GM21529 (cell line): ENCODE measurements around the gene TOX2.

Experiments used
- ATAC-seq: cut with Tn5 transposase; IDR thresholded peaks from one replicate; pipeline ENCODE4 v1.9.1; 2021; ENCODE audit not compliant: unreplicated experiment

TOX2 gene

GRCh38 chr20:43994486-43995100 lies 79.9 kb downstream of the TOX2 start:
- no peak for ATAC-seq

- ATAC-seq: no peak
Measured at GRCh38 chr20:43995645-43996044, 81.0 kb downstream of the TOX2 start.

GRCh38 chr20:43996240-43996930 lies 81.7 kb downstream of the TOX2 start:
- ATAC-seq: no peak

GRCh38 chr20:43999848-44000247 lies 85.2 kb downstream of the TOX2 start:
- no peak for ATAC-seq

- peak; percentile 77 for ATAC-seq
Measured at GRCh38 chr20:44001667-44002596, 87.3 kb downstream of the TOX2 start.

GRCh38 chr20:44002861-44003260 lies 88.2 kb downstream of the TOX2 start:
- no peak for ATAC-seq

GRCh38 chr20:44003609-44004008 lies 89.0 kb downstream of the TOX2 start:
- no peak for ATAC-seq

- ATAC-seq: no peak
Measured at GRCh38 chr20:44004306-44004915, 89.8 kb downstream of the TOX2 start.

GRCh38 chr20:44005661-44006060 lies 91.0 kb downstream of the TOX2 start:
- no peak for ATAC-seq

GRCh38 chr20:44006126-44006525 lies 91.5 kb downstream of the TOX2 start:
- ATAC-seq: no peak

GRCh38 chr20:44006578-44006977 lies 91.9 kb downstream of the TOX2 start:
- no peak for ATAC-seq

- ATAC-seq: no peak
Measured at GRCh38 chr20:44008806-44009678, 94.4 kb downstream of the TOX2 start.

- no peak for ATAC-seq
Measured at GRCh38 chr20:44009679-44009992, 95.0 kb downstream of the TOX2 start.

GRCh38 chr20:44010162-44010704 lies 95.6 kb downstream of the TOX2 start:
- no peak for ATAC-seq

- ATAC-seq: no peak
Measured at GRCh38 chr20:44011251-44011940, 96.7 kb downstream of the TOX2 start.

- no peak for ATAC-seq
Measured at GRCh38 chr20:44012466-44013226, 98.0 kb downstream of the TOX2 start.

- no peak for ATAC-seq
Measured at GRCh38 chr20:44014807-44015732, 100.4 kb downstream of the TOX2 start.

- no peak for ATAC-seq
Measured at GRCh38 chr20:44015733-44016103, 101.1 kb downstream of the TOX2 start.
